CD4-positive, alpha-beta T cell treated with Interleukin-21 for 1 hour (primary cell): ENCODE measurements around the gene NES.

Source experiments
- DNase-seq: peaks from one replicate; pipeline ENCODE4 v3.0.0-alpha.2; 2020

NES gene

DNA sequence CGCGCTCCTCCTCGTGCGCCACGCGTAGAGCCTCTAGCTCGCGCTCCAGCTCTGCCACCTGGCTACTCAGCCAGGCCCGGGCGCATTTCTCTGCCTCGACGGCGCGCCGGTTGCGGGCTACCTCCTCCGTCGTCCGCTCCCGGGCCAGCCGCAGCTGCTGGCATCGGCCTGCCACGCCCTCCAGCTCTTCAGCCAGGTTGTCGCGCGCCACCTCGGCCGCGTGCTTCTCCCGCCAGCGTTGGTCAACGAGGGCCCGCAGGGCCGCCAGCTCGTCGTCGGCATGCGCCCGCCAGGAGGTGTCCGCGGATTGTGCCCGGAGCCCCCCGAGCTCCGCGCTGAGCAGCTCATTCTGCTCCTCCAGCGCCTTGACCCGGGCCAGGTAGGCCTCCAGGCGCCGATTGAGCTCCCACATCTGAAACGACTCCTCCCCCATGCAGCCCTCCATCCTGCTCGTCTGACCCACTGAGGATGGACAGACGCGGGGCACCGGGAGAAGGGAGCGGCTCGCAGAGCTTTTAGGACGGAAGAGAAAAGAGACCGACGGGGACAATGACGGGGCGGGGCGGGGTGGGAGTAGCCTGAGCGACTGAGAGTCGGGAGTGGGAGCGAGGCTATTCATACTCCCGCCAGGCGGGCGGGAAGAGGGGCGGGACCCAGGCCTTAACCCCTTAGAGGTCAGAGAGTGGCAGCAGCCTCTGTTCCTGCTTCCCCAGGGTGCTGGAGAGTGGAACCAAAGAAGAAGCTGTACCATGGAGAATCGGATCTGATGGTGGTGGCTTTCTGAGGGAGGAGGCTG is at the start of gene NES:
Gene NES (minus strand): TSS at position 588 of the 796 bp plus-strand sequence. CDS start 143 bp downstream, at position 445.
- DNase-seq = no peak

DNA sequence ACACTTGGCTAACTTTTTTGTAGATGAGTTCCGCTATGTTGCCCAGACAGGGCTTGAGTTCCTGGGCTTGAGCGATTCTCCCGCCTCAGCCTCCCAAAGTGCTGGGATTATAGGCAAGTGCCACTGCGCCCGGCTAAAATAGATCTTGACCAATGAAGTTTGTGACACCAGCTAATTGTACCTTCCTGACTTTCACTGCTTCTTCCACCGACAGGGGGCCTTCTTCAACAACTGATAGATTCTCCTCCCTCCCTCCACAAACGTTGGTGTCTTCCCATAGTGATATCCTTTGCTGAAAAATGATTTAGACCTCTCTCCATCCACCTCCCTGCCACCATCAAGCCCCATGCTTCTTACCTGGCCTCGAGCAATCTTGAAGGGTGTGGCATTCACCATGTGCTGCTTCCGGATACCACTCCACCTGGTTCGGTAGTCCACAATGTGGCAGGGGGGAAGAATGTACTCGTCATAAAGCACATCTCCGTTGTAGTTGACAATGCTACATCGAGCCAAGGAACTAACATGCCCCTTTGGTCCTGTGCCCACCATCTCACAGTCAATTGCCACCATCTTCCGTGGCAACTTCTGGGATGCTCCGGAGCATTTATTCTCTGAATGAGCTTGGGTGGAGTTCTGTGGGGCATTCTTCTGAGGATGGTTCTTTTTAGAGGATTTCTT is 49.5 kb upstream of the NES start:
- peak; percentile 65 for DNase-seq

DNA sequence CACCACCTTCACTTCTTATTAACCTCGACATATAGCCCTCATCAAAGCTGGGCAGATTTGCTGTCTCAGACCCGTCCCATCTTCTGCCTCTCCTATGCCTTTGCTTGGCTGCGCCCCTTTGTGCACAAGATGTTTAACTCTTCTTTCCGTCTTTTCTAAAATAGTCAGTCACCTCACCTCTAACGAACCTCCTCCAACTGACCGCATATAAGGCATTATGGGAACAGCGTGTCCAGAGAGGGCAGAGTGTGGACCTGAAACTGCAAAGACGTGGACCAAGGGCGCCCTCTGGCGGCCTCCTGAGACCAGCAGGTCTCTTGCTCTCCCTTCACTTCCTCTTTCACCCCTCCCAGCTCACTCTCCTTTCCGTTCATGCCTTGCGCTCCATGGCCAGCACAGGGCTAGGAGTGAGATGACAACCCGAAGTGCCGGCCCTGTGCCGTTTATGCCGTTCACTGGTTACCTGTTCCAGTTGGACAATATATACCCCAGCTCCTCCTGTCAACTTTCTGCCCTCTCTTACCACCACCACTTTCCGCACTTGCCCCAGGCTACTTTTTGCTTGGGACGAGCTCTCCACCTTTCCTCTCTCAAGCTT is 48.6 kb upstream of the NES start:
- DNase-seq = peak; percentile 80

- no peak for DNase-seq
Observed at GRCh38 chr1:156721535-156721934, 44.3 kb upstream of the NES start.

DNA sequence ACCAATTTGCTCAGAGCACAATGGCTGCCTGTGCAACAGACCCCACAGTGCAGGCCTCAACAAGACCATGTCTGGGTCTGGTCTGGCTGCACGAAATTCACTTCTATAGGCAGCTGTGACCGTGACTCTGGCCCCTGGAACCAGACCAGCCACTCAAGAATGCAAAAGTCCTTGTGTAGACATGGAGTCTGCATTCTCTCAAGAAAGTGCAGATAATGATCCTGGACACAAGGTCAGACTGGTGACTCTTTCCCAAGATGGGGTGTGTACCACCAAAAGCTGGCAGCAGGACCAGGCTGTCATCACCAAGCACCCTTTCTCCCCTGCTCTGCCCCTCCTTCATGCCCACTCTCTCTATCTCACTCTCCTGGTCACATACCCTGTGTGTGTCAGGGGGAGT is 43.9 kb upstream of the NES start:
- DNase-seq = no peak

DNA sequence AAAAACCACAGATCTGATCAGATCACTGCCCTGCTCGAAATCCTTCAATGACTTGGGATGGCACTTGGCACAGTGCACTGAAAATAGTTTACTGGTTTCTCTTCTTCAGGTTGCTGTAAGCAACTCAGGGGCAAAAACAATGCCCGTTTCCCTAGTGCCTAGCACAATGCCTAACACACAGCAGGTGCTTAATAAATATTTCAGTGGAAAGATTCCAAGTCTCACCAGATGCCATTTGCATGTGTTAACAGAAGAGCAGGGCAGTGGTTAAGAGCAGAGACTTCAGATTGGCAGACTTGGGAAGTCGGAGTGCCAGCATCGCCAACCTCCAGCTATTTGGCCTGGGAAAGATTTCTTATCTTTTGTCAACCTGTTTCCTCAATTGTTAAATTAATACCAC is 40.1 kb upstream of the NES start:
- no peak for DNase-seq

- no peak for DNase-seq
Observed at GRCh38 chr1:156714830-156715229, 37.6 kb upstream of the NES start.

GRCh38 chr1:156712626-156713025 is 35.4 kb upstream of the NES start:
- DNase-seq = no peak

GRCh38 chr1:156711011-156711817 is 34.0 kb upstream of the NES start:
- DNase-seq = no peak

DNA sequence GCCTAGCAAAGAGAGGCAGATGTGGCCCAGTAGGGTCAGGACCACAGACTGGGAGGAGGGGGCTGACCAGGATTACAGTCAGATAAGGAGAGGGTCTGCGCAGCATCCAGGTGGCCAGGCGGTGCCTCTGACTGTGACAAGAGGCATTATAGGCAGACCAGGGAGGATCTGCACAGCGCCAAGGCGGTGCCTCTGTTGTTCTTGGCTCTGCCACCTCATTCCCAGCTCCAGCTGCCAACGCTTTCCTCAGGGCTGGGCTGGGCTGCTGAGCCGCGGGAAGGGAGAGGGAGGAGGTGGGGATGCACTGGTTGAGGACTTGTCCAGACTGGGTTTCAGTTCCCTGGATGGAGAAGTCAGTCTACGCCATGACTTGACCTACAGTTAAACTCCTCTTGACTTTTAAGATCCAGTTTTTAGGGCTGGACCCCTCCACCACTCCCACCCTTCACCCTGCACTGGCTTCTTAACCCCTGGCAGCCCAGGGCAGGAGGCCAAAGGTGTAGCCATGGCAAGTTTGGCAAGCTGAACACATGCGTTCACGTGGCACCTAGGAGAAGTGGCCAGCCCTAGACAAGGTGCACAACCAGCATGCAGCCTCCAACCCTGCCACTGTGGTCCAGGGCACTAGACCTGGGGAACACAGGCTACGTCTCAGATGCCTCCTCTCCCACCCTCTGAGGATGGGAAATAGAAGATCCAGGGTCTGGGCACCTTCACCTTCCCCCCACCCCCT is 32.7 kb upstream of the NES start:
- DNase-seq = no peak

DNA sequence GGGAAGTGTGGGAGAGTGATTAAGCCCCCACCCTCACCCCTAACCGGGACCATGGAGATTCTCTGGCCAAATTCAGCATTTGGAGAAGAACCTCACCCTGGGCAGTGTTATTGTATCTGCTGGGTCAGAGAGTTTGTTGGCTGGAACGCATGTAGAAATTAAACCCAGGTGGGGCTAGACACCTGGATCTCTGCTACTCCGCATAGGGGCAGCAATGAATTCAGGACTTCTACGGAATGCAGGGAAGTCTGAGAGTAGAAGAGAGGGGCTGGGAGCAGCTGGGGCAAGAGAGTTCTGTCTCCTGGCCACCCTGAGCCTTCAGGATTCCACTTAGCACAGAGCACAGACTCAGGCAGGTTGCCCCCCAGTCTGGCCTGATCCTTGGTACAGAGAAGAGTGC is 31.8 kb upstream of the NES start:
- DNase-seq = no peak

- DNase-seq = no peak
Observed at GRCh38 chr1:156708218-156708661, 31.0 kb upstream of the NES start.

DNA sequence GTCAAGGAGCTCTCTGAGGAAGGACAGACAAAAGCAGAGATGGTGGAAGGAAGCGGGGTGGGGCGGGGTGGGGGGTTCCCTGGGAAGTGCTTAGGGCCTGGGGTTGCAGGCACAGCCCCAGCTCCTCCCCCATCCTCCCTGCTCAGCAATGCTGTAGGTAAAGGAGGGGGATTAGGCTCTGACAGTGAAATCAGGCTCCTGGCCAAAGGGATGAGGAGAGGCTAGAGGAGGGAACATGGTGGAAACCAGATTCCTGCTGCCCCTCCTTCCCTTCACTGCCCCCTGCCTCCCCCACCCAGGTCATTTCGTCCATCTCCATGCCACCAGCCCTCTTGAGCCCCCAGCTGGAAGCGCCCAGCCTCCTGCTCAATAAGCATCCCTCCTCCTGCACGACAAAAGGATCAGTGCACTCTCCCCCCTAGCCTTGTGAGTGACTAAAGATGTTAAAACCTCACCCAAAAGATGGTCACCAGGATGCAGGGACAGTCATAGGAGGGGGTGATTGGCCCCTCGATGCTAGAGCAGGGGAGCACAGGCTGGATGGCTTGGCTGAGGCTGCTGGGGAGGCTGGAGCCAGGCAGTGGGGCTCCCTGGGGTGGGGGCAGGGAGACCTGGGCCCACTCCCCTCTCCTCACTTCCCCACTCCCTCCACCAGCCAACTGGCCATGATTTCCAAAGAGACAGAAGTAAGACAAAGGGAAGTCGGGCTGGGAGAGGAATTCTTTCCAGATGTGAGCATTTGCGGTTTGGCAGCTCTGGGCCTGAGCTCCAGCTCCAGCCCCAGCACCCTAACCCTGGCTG is 30.4 kb upstream of the NES start:
- no peak for DNase-seq

- DNase-seq = peak; percentile 40
Observed at GRCh38 chr1:156706657-156707416, 29.6 kb upstream of the NES start.

GRCh38 chr1:156705918-156706656 is 28.9 kb upstream of the NES start:
- DNase-seq = peak; percentile 70

DNA sequence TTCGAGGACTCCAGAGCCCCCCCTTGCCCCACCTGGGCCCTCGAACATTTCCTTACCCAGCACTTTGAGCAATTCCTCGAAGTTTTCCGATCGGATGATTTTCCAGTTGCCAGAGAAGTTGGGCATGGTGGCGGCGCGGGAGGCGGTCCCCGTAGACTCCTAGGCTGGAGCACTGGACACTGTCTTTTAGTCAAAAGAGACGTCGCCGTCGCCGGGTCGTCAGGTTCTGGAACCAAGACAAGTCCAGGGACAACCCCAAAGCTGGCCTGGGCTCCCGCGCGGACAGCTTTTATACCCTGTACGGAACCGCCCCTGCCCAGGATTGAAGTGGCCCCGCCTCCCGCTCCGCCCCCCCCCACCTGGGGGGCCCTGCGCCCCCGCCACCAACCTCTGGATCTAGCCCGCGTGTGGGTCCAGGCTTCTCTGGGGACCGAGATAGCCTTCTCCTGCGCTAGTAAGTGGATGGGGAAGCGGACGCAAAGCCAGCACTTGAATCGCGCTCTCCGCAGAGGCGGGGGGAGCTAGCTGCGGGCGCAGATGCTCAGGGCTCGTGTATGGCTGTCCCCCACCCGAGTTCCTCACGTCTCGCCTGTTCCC is 28.2 kb upstream of the NES start, which contains the start of gene CRABP2:
Gene CRABP2 (minus strand): TSS at position 263 of the 597 bp plus-strand sequence. CDS start 137 bp downstream, at position 126.
- no peak for DNase-seq

GRCh38 chr1:156704930-156705320 is 27.7 kb upstream of the NES start:
- DNase-seq = no peak

DNA sequence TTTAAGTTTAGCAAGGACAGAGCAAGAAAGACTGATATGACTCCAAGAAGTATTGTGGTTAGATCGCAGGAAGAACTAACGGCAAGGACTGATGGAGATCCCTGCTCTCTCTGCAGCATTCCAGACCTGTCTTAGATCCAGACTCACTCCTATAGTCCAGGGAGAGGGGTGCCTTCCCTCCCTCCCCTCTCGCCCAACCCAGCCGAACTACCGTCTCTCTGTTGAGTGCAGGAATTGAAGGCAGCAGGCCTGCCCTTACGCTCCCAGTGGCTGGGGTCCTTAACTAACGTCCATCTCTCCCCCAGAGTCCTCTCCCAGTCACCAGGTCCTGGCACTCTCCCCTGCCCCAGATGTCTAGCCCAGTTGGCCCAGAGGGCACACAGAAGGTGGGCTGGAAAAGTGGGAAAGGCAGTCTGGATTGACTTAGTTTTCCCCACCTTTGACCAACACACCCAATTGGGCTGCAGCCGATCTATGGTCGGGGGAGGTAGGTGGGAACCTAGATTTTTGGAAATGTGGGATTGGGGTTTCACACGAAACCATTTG is 27.0 kb upstream of the NES start:
- DNase-seq = no peak

DNA sequence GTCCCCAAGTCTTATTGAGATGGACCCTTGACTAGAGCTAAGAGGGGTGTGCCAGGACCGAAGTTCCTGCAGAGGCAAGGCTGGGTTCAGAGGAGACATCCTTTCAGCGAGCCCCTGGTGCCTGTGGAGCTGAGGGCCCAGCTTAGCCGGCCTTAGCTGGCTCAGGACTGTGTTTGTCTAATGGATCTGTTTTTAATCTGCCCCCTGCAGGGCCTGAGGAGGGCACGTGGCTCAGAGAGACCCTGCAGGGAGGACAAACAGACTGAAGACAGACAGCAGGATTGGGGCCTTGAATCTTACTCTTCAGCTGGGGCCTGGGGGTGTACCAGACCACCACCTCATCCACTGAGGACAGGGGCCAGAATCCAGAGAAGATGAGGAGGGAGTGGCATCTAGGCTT is 26.5 kb upstream of the NES start:
- DNase-seq = no peak
